H1 (cell line): ENCODE measurements around the gene UTP14C. TPM values are rescaled to one million over a fixed set of nuclear protein-coding genes. Genes with fewer than 3 reads are reported as not detected.

Source experiments
- CTCF ChIA-PET: fragments of 300-600 bp; sonication (Branson Sonifier 250); formaldehyde crosslinking; loops from one replicate; lab custom pipeline; 2021; ENCODE audit not compliant: partially characterized antibody; lab: Charles Lee
- POLR2A ChIA-PET: fragments of 300-600 bp; sonication (Branson Sonifier 250); formaldehyde crosslinking; loops from one replicate; lab custom pipeline; 2021; ENCODE audit warnings: inconsistent platforms; ENCODE audit not compliant: partially characterized antibody; lab: Charles Lee
- DNase-seq, 2 experiments: peaks; one replicate each; pipeline versions ENCODE4 v3.0.0 to v3.0.0-alpha.2; 2010 to 2022; ENCODE audit warnings: low spot score in 2 of 2, low read depth in 1 of 2, mixed read lengths in 1 of 2
- FAIRE-seq: peaks from 2 replicates; lab custom pipeline; 2011; peaks lifted over from hg19 to GRCh38; lab: Jason Lieb, UNC
- H2AFZ ChIP-seq: 2 replicates; pipeline ENCODE4 v1.8.1; 2012; ENCODE audit warnings: low read length, inconsistent platforms
- H2AK5ac ChIP-seq: 2 replicates; pipeline ENCODE4 v1.6.1; 2013; ENCODE audit warnings: low read depth, low read length
- H2BK120ac ChIP-seq: replicated peaks from 2 replicates; pipeline ENCODE3; 2013; ENCODE audit warnings: low read depth, low read length, inconsistent platforms
- H2BK12ac ChIP-seq: 2 replicates; pipeline ENCODE4 v1.6.1; 2013; ENCODE audit warnings: low read depth, low read length
- H2BK15ac ChIP-seq: 2 replicates; pipeline ENCODE4 v1.6.1; 2013; ENCODE audit warnings: low read length
- H2BK20ac ChIP-seq: 2 replicates; pipeline ENCODE4 v1.6.1; 2013; ENCODE audit warnings: low read length
- H2BK5ac ChIP-seq: 2 replicates; pipeline ENCODE4 v1.6.1; 2013; ENCODE audit warnings: low read depth, low read length
- H3K14ac ChIP-seq: 2 replicates; pipeline ENCODE4 v1.6.1; 2013; ENCODE audit warnings: inconsistent platforms; ENCODE audit not compliant: insufficient read length
- H3K18ac ChIP-seq: 2 replicates; pipeline ENCODE4 v1.6.1; 2013; ENCODE audit warnings: low read length; ENCODE audit errors: extremely low read depth
- H3K23ac ChIP-seq: 2 replicates; pipeline ENCODE4 v1.6.1; 2013; ENCODE audit warnings: inconsistent platforms; ENCODE audit not compliant: insufficient read length
- H3K23me2 ChIP-seq: 2 replicates; pipeline ENCODE4 v1.6.1; 2013; ENCODE audit warnings: low read depth, low read length
- H3K27ac ChIP-seq: 2 replicates; pipeline ENCODE4 v1.6.1; 2011; ENCODE audit warnings: low read depth, low read length, inconsistent platforms
- H3K27me3 ChIP-seq, 4 experiments: replicated peaks in 1 of 4; 1 replicate in 1 of 4; 2 replicates in 3 of 4; pipeline versions ENCODE4 v1.6.1 to v1.8.1; 2011 to 2013; ENCODE audit warnings: low read length in 3 of 4, mild to moderate bottlenecking in 3 of 4, inconsistent platforms in 2 of 4, mixed read lengths in 2 of 4, moderate library complexity in 1 of 4; ENCODE audit not compliant: control insufficient read depth in 3 of 4, insufficient read depth in 3 of 4; ENCODE audit errors: extremely low read depth in 1 of 4
- H3K36me3 ChIP-seq, 4 experiments: 2 replicates each; pipeline versions ENCODE4 v1.6.1 to v1.8.1; 2011 to 2013; ENCODE audit warnings: mild to moderate bottlenecking in 4 of 4, low read length in 3 of 4, moderate library complexity in 2 of 4, control low read depth in 1 of 4, inconsistent platforms in 1 of 4; ENCODE audit not compliant: insufficient read depth in 4 of 4, control insufficient read depth in 2 of 4
- H3K4ac ChIP-seq: replicated peaks from 2 replicates; pipeline ENCODE3; 2013; ENCODE audit warnings: low read length, low read depth, mixed read lengths, inconsistent platforms; ENCODE audit not compliant: insufficient read length
- H3K4me1 ChIP-seq, 4 experiments: replicated peaks in 1 of 4; 1 replicate in 1 of 4; 2 replicates in 3 of 4; pipeline versions ENCODE4 v1.6.1 to v1.8.1; 2011 to 2013; ENCODE audit warnings: low read length in 3 of 4, inconsistent platforms in 2 of 4, mixed read lengths in 1 of 4; ENCODE audit not compliant: insufficient read depth in 4 of 4, control insufficient read depth in 3 of 4
- H3K4me2 ChIP-seq, 2 experiments: 2 replicates each; pipeline versions ENCODE4 v1.6.1 to v1.8.1; 2011 to 2013; ENCODE audit warnings: low read depth in 2 of 2, low read length in 2 of 2, control low read depth in 1 of 2, inconsistent platforms in 1 of 2, mild to moderate bottlenecking in 1 of 2; ENCODE audit not compliant: insufficient read depth in 1 of 2
- H3K4me3 ChIP-seq, 4 experiments: fragments of 200-600, 300-600 bp in 1 of 4; sonication (generic), shearing (Covaris generic), sonication (Bioruptor Twin) in 1 of 4; 2 replicates each; pipeline versions ENCODE4 v1.5.1 to v1.8.1; 2011 to 2016; ENCODE audit warnings: low read length in 4 of 4, low read depth in 3 of 4, control low read depth in 2 of 4, inconsistent platforms in 2 of 4, mild to moderate bottlenecking in 2 of 4, mixed read lengths in 1 of 4, moderate library complexity in 1 of 4; ENCODE audit not compliant: insufficient read depth in 2 of 4; ENCODE audit errors: extremely low read depth in 1 of 4
- H3K56ac ChIP-seq: replicated peaks from 2 replicates; pipeline ENCODE3; 2013; ENCODE audit warnings: low read depth, mild to moderate bottlenecking, mixed read lengths, low read length, inconsistent platforms; ENCODE audit not compliant: insufficient read length
- H3K79me1 ChIP-seq: 2 replicates; pipeline ENCODE4 v1.6.1; 2013; ENCODE audit warnings: low read depth, low read length, control low read depth
- H3K79me2 ChIP-seq, 2 experiments: 2 replicates each; pipeline versions ENCODE4 v1.6.1 to v1.8.1; 2012 to 2013; ENCODE audit warnings: low read length in 2 of 2, mild to moderate bottlenecking in 2 of 2, inconsistent platforms in 1 of 2; ENCODE audit not compliant: insufficient read depth in 2 of 2, control insufficient read depth in 1 of 2
- H3K9ac ChIP-seq, 4 experiments: replicated peaks in 1 of 4; 1 replicate in 1 of 4; 2 replicates in 3 of 4; pipeline versions ENCODE4 v1.6.1 to v1.8.1; 2011 to 2013; ENCODE audit warnings: low read depth in 3 of 4, low read length in 3 of 4, control low read depth in 2 of 4, mild to moderate bottlenecking in 2 of 4, moderate library complexity in 2 of 4, inconsistent platforms in 1 of 4; ENCODE audit errors: extremely low read depth in 1 of 4
- H3K9me3 ChIP-seq, 2 experiments: 2 replicates each; pipeline versions ENCODE4 v1.6.1 to v1.8.1; 2012 to 2013; ENCODE audit warnings: mild to moderate bottlenecking in 2 of 2, moderate library complexity in 2 of 2, control low read depth in 1 of 2, inconsistent platforms in 1 of 2, low read depth in 1 of 2, low read length in 1 of 2, mixed read lengths in 1 of 2; ENCODE audit not compliant: insufficient read depth in 2 of 2
- H4K20me1 ChIP-seq, 2 experiments: replicated peaks in 1 of 2; 2 replicates each; pipeline versions ENCODE3 to v1.8.1; 2011 to 2013; ENCODE audit warnings: inconsistent platforms in 2 of 2, low read length in 2 of 2, mild to moderate bottlenecking in 1 of 2; ENCODE audit not compliant: insufficient read depth in 2 of 2, control insufficient read depth in 1 of 2
- H4K5ac ChIP-seq: 2 replicates; pipeline ENCODE4 v1.6.1; 2013; ENCODE audit warnings: low read length, low read depth, mixed read lengths, inconsistent platforms; ENCODE audit not compliant: insufficient read length
- H4K8ac ChIP-seq: 2 replicates; pipeline ENCODE4 v1.8.0; 2013; ENCODE audit warnings: mild to moderate bottlenecking, moderate library complexity, low read length, inconsistent platforms; ENCODE audit not compliant: insufficient read depth; ENCODE audit errors: extremely low read depth
- H4K91ac ChIP-seq: replicated peaks from 2 replicates; pipeline ENCODE3; 2013; ENCODE audit warnings: low read length, mixed read lengths, inconsistent platforms; ENCODE audit not compliant: insufficient read length
- CEBPB ChIP-seq: IDR thresholded peaks from 2 replicates; pipeline ENCODE4 v1.6.1; 2012; ENCODE audit warnings: low read depth, low read length
- MAFK ChIP-seq: IDR thresholded peaks from 2 replicates; pipeline ENCODE4 v1.6.1; 2012; ENCODE audit warnings: low read depth, mild to moderate bottlenecking, improper control_type of control experiment, low read length
- USF2 ChIP-seq: IDR thresholded peaks from 2 replicates; pipeline ENCODE4 v1.6.1; 2011; ENCODE audit warnings: low read length, improper control_type of control experiment
- WGBS, 2 experiments: shearing (Covaris generic) in 1 of 2; methylation state at CpG; one replicate each; pipeline versions ENCODE4 v1.1.6 to v1.1.7; 2013 to 2015; ENCODE audit warnings: low lambda C conversion rate in 2 of 2, mixed read lengths in 2 of 2, inconsistent platforms in 1 of 2, low coverage in 1 of 2, missing lambda C conversion rate in 1 of 2; ENCODE audit not compliant: insufficient replicate concordance in 2 of 2, insufficient coverage in 1 of 2, insufficient read length in 1 of 2; ENCODE audit errors: extremely low coverage in 1 of 2, missing lambda C conversion rate in 1 of 2; 5-methylcytosine and 5-hydroxymethylcytosine counted together
- polyA plus RNA-seq, 7 experiments: library from polyadenylated mRNA; depleted of rRNA in 3 of 7; stranded (reverse) in 5 of 7; unstranded in 2 of 7; fragments of >200 nt in 5 of 7; fragments of 200-250 nt in 2 of 7; gene quantifications; 1 replicate in 5 of 7; 2 replicates in 1 of 7; 4 replicates in 1 of 7; pipeline versions ENCODE4 v1.2.1 to v1.2.3, GENCODE V29; 2011 to 2013; ENCODE audit warnings: missing spikeins in 2 of 7, mixed read lengths in 2 of 7
- total RNA-seq: library from RNA; stranded (reverse); fragmentation: NEBNext Ultra II Directional; extraction: Animal tissue kit (Norgen Biotek cat#: 25700); gene quantifications from 2 replicates; pipeline ENCODE4 v1.2.1, GENCODE V29; 2021

UTP14C gene
- total and polyA plus RNA-seq, 2 of the 8 experiments (the other 6 are each of a cell fraction or from before 2014, with no cell fraction given) = 6.8 to 22.7 TPM

GRCh38 chr13:51978796-51979556 is 45.5 kb upstream of the UTP14C start:
- Histone ChIP-seq H3K27me3 (no peaks in the 10 kb centered on the region), H3K36me3 (no peaks in the 10 kb centered on the region), H2BK120ac (no peak overlapping the region), H3K4me1 (peaks cover 0 to 4% (median 2%) of the 10 kb centered on the region in 4 experiments; a peak in 4 of 7 replicates), H2BK12ac (no peak overlapping the region), H3K9ac (no peak overlapping the region), H4K5ac (no peak overlapping the region), H3K4me3 (no peak overlapping the region), H4K20me1 (no peaks in the 10 kb centered on the region), H4K8ac (no peak overlapping the region; the same call in 1 of the 2 replicates), H2AK5ac (no peak overlapping the region), H2BK20ac (no peak overlapping the region), H3K14ac (no peak overlapping the region), H3K4me2 (no peak overlapping the region), H3K56ac (no peak overlapping the region), H3K18ac (no peak overlapping the region), H2BK5ac (no peak overlapping the region), H3K9me3 (0 out of 4 replicates have a peak, but pooled peaks cover 0 to 2% of the 10 kb centered on the region in 2 experiments), H4K91ac (no peak overlapping the region), H3K23ac (no peak overlapping the region), H3K27ac (no peak overlapping the region), H3K4ac (no peak overlapping the region), H2BK15ac (no peak overlapping the region)
- DNase-seq = no peak
- no peak for FAIRE-seq
- POLR2A ChIA-PET = no interaction called here
- 0 out of 2 replicates have a peak, but pooled peaks have one; percentile 15 for TF ChIP-seq CEBPB
- TF ChIP-seq MAFK = no peak
- peak; percentile 43; the same call in 1 of the 2 replicates for TF ChIP-seq USF2
- TF ChIP-seq, all 59 proteins: peak for 2
- Histone ChIP-seq H3K23me2 (no peaks in the 10 kb centered on the region), H3K79me1 (no peaks in the 10 kb centered on the region; the same call in 1 of the 2 replicates), H2AFZ (no peak overlapping the region), H3K79me2 (no peaks in the 10 kb centered on the region)
- 88% methylated on average over 5 of the region's 5 CpGs; no CpG with 5 or more reads in 1 of the 2 experiments for WGBS, 2 experiments
- CTCF ChIA-PET = interaction anchor here (0.6 to 5.6 kb wide), 4 partner anchors 22 to 462 kb away, joined by 3 to 28 read pairs (median 4); no protein-coding TSS in a partner anchor
